GM21786 (cell line): ENCODE results near the gene RPS6KA2.
"Not testable (repeated sequence)": the region's sequence is repeated elsewhere in the genome, so short reads cannot be mapped to it uniquely, and the experiment has no call there.

Source experiments
- ATAC-seq: cut with Tn5 transposase; IDR thresholded peaks from one replicate; pipeline ENCODE4 v1.9.1; 2021; ENCODE audit not compliant: unreplicated experiment

The RPS6KA2 gene

GRCh38 chr6:166556863-166557322 lies 70.2 kb downstream of the RPS6KA2 start:
- no peak for ATAC-seq

DNA sequence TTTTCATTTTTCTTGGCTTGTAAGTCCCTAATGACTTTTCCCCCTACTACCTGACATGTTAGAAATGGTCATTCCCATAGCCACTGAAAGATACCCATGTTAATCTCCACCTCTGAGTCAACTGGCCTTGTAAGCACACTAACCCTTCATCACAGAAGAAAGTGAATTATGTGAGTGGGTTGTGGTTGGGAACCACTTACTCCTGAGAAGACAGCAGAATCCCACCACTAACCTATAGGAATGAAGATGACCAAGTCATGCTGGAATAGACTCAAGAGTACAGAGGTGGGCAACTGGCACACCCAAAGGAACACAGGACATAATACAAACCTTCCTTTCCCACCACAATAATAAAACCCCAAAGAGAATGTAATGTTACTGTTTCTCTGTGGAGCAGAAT lies 70.7 kb downstream of the RPS6KA2 start:
- ATAC-seq = no peak

- no peak for ATAC-seq
These were observed 72.0 kb downstream of the RPS6KA2 start for GRCh38 chr6:166555086-166555485.

GRCh38 chr6:166554316-166554715 lies 72.7 kb downstream of the RPS6KA2 start:
- ATAC-seq = no peak

DNA sequence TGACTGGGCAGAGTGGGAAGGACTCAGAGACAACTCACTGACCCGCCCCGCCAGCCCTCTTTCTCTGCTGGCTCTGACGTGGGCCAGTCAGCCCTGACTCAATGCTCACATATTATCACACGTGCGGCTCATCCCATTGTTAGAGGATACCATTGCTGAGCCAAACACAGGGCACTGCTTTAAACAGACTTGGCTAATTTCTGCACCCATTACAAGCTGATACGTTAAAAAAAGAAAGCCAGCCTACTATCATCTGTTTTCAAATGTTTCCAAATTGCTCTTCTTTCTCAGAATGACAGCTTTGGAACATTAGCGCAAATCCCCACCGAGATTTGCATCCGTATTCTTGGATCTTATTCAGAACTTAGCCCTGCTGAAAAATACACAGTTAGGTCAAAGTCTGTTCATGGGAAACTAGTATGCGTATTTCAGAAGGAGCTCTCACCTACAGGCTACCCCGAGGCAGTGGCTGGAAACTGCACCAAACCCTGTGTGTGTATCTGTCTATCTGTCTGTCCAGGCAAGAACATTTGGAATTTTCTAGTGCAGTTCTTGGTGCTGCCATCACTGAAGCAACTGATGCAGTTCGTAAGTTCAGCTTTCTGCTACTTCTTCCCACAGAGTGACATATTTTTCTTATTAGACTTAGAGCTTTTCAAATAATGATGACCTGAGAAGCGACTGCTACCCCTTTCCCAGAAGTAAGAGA lies 73.3 kb downstream of the RPS6KA2 start:
- ATAC-seq = no peak

DNA sequence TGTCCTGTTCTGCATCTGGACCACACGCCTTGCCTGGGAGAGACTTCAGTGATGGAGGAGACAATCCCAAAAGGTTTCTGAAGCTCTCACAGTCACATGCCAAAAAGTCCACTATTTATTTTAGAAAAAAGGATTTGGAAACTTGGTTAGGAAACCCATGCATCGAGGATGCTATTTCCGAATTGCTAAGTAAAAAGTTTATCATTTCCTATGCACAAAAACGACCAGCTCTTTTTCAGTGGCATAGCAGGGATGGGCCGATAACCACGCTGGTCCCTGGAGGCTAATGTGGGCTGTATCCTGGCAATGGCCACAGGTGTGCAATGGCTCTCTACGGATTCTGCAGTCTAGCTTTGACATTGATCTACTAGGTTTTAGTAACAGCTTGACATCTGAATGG lies 74.5 kb downstream of the RPS6KA2 start:
- no peak for ATAC-seq

DNA sequence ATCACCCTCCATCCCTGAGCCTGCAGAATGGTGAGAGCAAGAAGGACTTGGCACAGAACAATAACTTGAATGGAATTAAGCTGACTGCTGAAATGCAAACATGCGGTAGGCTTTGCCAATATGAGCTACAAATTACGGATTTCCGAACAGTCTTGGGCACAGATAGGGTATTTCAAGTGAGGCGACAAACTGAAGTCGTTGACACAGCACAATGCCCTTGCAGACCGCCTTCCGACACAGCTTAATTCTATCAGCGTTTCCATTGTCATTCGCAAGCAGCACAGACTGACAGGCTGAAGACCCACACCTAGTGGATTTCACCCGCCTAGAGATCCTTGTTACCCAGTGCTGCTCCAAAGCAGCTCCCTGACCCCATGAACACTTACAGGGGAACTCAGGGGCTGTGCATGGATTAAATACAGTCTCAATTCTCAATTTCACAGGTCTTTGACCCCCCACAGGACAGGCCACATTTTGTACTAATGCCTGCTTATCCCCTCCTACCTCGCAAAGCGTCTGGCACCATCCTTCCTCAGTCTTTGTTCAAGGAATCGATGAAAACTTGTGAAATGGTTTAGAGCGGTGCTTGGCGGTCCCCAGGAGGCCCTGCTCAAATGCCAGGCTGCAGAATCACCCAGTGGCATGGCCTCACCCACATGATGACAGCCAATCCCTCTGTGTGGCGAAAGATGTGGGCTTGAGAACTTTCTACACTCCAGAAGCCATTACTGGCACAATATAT lies 75.1 kb downstream of the RPS6KA2 start:
- no peak for ATAC-seq

- no peak for ATAC-seq
These were observed 80.4 kb downstream of the RPS6KA2 start for GRCh38 chr6:166546653-166547052.

DNA sequence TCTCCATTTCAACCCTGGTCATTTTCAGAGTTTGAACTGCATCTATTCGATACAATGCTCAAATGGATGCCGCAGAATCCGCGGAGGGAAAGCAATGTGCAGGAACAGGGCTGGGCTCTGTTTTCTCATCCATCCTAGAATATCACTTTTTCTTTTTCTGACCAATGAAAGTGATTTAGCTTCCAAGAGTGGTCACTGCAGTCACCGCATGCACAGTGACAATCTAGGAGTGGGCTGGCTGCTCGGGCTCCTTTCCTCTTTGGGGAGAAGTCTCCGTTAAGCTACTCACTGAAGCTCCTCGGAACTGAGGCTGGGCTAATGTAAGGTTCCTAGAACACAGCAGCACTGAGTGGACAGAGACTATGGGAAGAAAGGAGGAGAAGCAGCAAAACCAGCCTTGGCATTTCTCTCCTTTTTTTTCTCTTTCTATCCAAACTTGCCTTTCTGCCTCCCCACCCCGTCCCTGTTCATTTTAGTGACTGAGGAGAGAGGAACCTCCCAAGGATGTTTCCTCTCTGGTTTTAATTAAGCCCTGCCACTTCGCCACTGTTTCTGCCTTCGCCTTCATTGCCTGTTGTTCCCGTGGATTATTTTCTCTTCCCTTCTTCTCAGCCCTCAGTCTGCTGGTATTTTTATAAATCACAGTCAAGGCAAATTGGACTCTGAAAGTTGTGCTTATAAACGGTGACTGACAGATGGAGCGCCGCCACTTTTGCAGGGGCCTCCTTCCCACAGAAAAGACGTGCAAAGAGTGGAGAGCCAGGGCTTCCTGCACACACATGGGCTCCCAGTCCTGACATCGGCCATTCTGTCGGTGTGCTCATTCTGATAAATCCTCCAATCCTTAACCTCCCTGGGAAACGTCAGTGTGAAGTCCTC lies 81.7 kb downstream of the RPS6KA2 start:
- ATAC-seq = no peak

GRCh38 chr6:166544296-166544605 lies 82.8 kb downstream of the RPS6KA2 start:
- no peak for ATAC-seq

- no peak for ATAC-seq
These were observed 83.3 kb downstream of the RPS6KA2 start for GRCh38 chr6:166543603-166544295.

DNA sequence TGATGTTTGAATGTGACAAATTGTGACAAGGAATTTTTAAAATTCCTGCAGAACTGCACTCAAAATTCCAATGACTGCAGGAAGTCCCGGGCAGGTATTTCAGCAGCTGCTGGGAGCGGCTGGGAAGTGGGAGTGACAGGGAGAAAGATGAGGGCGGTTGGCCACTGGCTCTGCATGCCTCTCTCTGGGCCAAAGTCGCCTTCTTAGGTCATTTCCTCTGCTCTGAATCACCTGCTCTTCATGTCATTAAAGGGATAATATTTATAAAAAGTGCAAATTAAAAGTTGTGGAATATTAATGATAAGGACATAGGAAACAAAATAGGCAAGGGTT lies 84.5 kb downstream of the RPS6KA2 start:
- ATAC-seq = no peak

DNA sequence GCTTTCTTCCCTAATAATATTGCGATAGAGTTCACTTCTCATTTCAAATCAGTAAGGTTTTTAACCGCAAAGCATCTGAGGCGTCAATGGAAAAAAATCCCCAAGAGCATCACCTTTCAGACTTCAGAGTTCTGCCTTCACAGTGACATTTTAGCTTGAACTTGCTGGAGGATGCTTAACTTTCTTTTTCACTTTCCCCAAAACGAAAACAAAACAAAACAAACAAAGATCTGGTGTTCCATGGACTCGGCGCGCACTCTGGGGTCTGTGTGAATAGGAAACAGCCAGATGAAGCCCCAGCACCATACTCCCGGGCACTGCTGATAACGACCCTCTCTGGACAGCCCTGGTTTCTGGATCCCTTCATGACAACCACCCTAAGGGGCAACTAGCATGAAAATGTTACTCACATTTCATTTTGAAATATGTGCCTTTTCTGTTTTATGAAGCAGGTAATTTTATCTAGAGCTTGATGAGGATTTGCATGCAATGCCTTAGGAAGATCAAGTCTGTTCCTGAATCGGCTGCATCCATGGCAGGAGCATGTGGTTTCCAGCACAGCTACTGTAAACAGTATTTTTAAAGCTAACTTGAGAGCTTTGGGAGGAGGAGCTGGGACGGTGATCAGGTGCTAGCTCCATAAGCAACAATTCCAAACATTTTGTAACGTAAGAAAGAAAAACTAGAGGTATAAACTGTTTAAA lies 85.0 kb downstream of the RPS6KA2 start:
- ATAC-seq = no peak

DNA sequence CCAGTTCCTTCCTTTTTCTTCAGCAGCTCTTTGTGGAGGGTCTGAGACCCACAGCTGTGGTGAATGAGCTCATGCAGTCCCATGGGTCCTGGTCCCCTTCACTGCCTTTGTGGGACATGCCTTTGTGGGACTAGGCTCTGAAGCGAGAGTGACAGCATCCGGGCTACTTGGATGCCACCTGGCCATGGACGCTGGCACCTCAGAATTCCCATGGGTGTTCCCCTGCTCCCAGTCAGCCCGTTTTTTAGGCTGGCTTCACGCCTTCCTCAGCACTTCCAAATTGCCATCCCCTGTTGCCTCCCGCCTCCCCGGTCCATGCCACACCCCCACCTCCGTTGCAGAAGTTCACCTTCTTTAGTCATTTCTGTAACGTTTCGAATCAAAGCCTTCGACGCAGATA lies 85.7 kb downstream of the RPS6KA2 start:
- peak; percentile 30 for ATAC-seq

DNA sequence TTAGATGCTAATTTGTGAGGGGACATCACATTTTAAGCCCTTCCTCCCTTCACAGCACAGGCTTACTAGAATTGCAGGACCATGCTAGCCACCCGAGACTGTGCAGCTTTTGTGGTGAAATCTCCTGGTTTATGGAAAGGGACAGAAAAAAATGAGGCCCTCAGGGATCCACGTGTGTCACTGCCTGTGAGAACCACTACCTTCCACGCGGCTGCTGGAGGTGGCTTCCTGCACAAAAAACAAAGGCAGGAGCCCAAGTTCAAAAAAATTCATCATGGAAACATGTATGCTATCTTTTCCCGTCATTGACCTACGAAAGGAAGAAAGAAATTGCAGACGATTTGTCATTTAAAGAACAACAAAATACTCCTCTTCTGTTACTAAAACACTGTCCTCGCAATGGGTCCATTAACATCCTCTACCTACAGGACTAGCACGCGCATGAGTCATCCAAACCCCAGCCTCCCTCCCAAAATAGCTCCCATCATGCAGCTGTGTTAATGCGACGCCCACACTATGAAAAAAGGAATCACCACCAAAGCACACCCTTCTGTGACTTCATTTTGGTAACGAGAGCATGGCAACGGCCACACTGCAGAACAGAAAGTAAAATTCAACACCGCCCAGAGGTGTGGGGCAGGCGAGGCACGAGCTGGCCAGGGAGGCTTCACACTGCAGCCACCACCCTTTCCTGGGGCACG lies 86.3 kb downstream of the RPS6KA2 start:
- peak; percentile 90 for ATAC-seq

DNA sequence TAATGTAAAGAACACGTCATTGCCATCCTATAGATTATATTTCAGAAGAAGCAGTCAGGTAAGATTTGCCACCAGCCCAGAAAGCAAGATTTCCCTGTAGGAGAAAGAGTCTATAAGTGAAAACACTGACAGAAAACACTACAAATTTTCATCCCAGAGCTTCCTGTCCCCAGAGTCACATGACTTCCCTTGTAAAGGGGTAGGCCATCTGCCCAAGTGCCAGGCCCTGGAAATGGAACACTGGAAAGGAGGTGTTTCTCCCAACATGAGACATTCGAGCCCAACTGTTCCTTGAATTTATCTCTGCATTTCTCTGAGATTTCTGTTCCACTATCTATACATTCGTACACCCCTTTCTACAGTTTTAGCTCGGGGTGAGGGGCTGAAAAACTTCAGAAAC lies 87.5 kb downstream of the RPS6KA2 start:
- no peak for ATAC-seq

GRCh38 chr6:166539011-166539385 lies 88.1 kb downstream of the RPS6KA2 start:
- not testable (repeated sequence) for ATAC-seq

GRCh38 chr6:166538297-166539010 lies 88.6 kb downstream of the RPS6KA2 start:
- no peak for ATAC-seq

DNA sequence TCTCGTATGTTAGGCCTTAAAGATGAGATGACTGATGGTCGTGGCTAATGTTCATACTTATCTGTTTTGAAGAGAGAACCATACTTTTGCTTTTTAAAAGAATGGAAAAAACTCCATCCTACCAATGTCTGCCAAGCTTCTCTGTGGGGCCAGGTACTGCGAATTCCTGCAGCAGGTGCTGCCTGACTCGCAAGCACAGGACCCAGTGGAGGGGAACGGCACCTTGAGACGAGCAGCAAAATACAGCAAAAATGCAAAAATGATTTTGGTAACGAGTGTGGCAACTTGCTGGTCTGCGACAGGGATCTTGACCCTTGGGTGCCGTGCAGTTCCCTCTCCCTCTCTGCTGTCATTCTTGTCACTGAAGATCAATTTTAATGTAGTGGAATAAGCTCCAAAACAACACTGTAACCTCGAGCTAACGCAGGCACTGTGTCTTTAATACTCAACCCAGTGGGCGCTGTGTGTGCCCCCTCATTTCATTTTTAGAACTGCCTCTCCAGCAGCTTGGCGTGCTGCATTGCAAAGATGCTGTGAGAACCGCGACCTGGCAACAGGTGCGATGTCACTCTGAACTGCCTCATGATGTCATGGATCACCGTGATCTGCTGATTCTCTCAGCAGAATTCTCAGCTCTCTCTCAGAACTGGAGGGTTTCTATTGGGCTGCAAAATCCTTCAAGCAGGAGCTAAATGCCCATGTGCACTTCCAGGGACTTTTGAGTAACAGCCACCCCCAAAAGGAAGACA lies 92.2 kb downstream of the RPS6KA2 start:
- ATAC-seq = no peak
